ENCODE results near the gene EXD2. TPM values are rescaled to one million over a fixed set of nuclear protein-coding genes. Genes with fewer than 3 reads are reported as not detected.

Gene EXD2
- total and polyA plus RNA-seq, 2 experiments from 2014 or later: 10.3 to 23.3 TPM

DNA sequence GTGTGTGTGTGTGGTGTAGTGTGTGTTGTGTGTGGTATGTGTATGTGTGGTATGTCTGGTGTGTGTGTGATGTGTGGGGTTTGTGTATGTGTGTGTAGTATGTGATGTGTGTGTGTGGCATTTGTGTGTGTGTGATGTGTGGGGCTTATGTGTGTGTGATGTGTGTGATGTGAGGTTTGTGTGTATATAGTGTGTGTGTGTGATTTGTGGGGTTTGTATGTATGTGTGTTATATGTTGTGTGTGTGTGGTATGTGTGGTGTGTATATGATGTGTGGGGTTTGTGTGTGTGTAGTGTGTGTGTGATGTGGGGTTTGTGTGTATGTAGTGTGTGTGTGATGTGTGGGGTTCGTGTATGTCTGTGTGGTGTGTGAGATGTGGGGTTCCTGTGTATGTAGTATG lies 78.1 kb downstream of the EXD2 start:
- Histone ChIP-seq H3K27me3 (ENCODE audit: insufficient read depth) (no peaks in the 10 kb centered on the region), H3K4me2 (no peak overlapping the region), H3K4me1 (ENCODE audit: insufficient read depth) (no peaks in the 10 kb centered on the region), H3K79me2 (replicated peaks; ENCODE audit: insufficient read depth) (no peaks in the 10 kb centered on the region), H3K27ac (ENCODE audit: low read depth) (no peak overlapping the region), H3K4me3 (no peak overlapping the region), H3F3A (replicated peaks; ENCODE audit: low read depth) (no peaks in the 10 kb centered on the region), H3K9me2 (ENCODE audit: insufficient read depth) (no peaks in the 10 kb centered on the region), H2AFZ (no peak overlapping the region), H4K20me1 (replicated peaks; ENCODE audit: insufficient read depth) (no peaks in the 10 kb centered on the region), H3K36me3 (ENCODE audit: insufficient read depth) (no peaks in the 10 kb centered on the region)
- no peak for TF ChIP-seq EZH2 (IDR thresholded peaks at IDR 0.05; ENCODE audit: low read depth, unreplicated experiment)
- TF ChIP-seq, protein P1, sequence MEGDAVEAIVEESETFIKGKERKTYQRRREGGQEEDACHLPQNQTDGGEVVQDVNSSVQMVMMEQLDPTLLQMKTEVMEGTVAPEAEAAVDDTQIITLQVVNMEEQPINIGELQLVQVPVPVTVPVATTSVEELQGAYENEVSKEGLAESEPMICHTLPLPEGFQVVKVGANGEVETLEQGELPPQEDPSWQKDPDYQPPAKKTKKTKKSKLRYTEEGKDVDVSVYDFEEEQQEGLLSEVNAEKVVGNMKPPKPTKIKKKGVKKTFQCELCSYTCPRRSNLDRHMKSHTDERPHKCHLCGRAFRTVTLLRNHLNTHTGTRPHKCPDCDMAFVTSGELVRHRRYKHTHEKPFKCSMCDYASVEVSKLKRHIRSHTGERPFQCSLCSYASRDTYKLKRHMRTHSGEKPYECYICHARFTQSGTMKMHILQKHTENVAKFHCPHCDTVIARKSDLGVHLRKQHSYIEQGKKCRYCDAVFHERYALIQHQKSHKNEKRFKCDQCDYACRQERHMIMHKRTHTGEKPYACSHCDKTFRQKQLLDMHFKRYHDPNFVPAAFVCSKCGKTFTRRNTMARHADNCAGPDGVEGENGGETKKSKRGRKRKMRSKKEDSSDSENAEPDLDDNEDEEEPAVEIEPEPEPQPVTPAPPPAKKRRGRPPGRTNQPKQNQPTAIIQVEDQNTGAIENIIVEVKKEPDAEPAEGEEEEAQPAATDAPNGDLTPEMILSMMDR (conservative IDR thresholded peaks at IDR 0.05; ENCODE audit: low read depth in 2 of 2): no peak
- TF ChIP-seq ZNF114 (CRISPR knock-in tag; IDR thresholded peaks at IDR 0.05): no peak
- TF ChIP-seq, protein P2, sequence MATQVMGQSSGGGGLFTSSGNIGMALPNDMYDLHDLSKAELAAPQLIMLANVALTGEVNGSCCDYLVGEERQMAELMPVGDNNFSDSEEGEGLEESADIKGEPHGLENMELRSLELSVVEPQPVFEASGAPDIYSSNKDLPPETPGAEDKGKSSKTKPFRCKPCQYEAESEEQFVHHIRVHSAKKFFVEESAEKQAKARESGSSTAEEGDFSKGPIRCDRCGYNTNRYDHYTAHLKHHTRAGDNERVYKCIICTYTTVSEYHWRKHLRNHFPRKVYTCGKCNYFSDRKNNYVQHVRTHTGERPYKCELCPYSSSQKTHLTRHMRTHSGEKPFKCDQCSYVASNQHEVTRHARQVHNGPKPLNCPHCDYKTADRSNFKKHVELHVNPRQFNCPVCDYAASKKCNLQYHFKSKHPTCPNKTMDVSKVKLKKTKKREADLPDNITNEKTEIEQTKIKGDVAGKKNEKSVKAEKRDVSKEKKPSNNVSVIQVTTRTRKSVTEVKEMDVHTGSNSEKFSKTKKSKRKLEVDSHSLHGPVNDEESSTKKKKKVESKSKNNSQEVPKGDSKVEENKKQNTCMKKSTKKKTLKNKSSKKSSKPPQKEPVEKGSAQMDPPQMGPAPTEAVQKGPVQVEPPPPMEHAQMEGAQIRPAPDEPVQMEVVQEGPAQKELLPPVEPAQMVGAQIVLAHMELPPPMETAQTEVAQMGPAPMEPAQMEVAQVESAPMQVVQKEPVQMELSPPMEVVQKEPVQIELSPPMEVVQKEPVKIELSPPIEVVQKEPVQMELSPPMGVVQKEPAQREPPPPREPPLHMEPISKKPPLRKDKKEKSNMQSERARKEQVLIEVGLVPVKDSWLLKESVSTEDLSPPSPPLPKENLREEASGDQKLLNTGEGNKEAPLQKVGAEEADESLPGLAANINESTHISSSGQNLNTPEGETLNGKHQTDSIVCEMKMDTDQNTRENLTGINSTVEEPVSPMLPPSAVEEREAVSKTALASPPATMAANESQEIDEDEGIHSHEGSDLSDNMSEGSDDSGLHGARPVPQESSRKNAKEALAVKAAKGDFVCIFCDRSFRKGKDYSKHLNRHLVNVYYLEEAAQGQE (IDR thresholded peaks at IDR 0.05; ENCODE audit: unreplicated experiment): no peak
- no peak for TF ChIP-seq CREB1 (CRISPR knock-in tag; IDR thresholded peaks at IDR 0.05; ENCODE audit: low read depth)
- no peak for TF ChIP-seq EZH2phosphoT487 (IDR thresholded peaks at IDR 0.05; ENCODE audit: unreplicated experiment)
- TF ChIP-seq, protein P3, sequence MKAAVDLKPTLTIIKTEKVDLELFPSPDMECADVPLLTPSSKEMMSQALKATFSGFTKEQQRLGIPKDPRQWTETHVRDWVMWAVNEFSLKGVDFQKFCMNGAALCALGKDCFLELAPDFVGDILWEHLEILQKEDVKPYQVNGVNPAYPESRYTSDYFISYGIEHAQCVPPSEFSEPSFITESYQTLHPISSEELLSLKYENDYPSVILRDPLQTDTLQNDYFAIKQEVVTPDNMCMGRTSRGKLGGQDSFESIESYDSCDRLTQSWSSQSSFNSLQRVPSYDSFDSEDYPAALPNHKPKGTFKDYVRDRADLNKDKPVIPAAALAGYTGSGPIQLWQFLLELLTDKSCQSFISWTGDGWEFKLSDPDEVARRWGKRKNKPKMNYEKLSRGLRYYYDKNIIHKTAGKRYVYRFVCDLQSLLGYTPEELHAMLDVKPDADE (IDR thresholded peaks at IDR 0.05): no peak
- TF ChIP-seq ZNF331 (CRISPR knock-in tag; IDR thresholded peaks at IDR 0.05; ENCODE audit: low read depth): no peak
- TF ChIP-seq NANOG (IDR thresholded peaks at IDR 0.05; ENCODE audit: borderline replicate concordance): no peak
- no peak for TF ChIP-seq POLR2AphosphoS5 (IDR thresholded peaks at IDR 0.05; ENCODE audit: low read depth)
- TF ChIP-seq JUNB (IDR thresholded peaks at IDR 0.05; ENCODE audit: unreplicated experiment): no peak
- no peak for TF ChIP-seq STAT1 (IDR thresholded peaks at IDR 0.05; ENCODE audit: unreplicated experiment)
- Mint-ChIP-seq H3K27ac (no peak overlapping the region), H3K27me3 (ENCODE audit: insufficient read depth, low read depth, poor library complexity) (peaks cover 1% of the 10 kb centered on the region), H3K4me1 (peaks cover 4% of the 10 kb centered on the region), H3K4me3 (no peak overlapping the region), H3K36me3 (ENCODE audit: low read depth) (no peaks in the 10 kb centered on the region), H3K9me3 (no peaks in the 10 kb centered on the region)
- no peak for DNase-seq (ENCODE audit: low spot score)
- ATAC-seq: no peak

Data from GM23338 (cell line).